ENCODE measurements around the gene PDCD7.

PDCD7 gene

GRCh38 chr15:65085207-65085753 lies 48.3 kb downstream of the PDCD7 start:
- Histone ChIP-seq H3K4me3 (ENCODE audit: severe bottlenecking) (no peak overlapping the region), H3K9me3 (ENCODE audit: severe bottlenecking) (no peaks in the 10 kb centered on the region), H3K27me3 (ENCODE audit: insufficient read depth, poor library complexity, severe bottlenecking) (no peaks in the 10 kb centered on the region), H3K36me3 (ENCODE audit: low read depth) (no peaks in the 10 kb centered on the region), H3K27ac (ENCODE audit: poor library complexity, severe bottlenecking) (no peak overlapping the region), H3K4me1 (ENCODE audit: insufficient read depth, poor library complexity, severe bottlenecking) (no peaks in the 10 kb centered on the region)
- TF ChIP-seq CTCF (IDR thresholded peaks at IDR 0.05; ENCODE audit: poor library complexity, severe bottlenecking): no peak
- DNase-seq (ENCODE audit: low spot score): peak; percentile 54
- ATAC-seq (ENCODE audit: low read depth): no peak

- Histone ChIP-seq H3K9me3 (ENCODE audit: severe bottlenecking) (no peaks in the 10 kb centered on the region), H3K4me1 (ENCODE audit: insufficient read depth, poor library complexity, severe bottlenecking) (no peaks in the 10 kb centered on the region), H3K27me3 (ENCODE audit: insufficient read depth, poor library complexity, severe bottlenecking) (no peaks in the 10 kb centered on the region), H3K36me3 (ENCODE audit: low read depth) (no peaks in the 10 kb centered on the region), H3K27ac (ENCODE audit: poor library complexity, severe bottlenecking) (no peak overlapping the region), H3K4me3 (ENCODE audit: severe bottlenecking) (no peak overlapping the region)
- DNase-seq (ENCODE audit: low spot score): peak; percentile 64
- TF ChIP-seq CTCF (IDR thresholded peaks at IDR 0.05; ENCODE audit: poor library complexity, severe bottlenecking): no peak
- ATAC-seq (ENCODE audit: low read depth): no peak
Measured at GRCh38 chr15:65084500-65085206, 49.0 kb downstream of the PDCD7 start.

- no peak for TF ChIP-seq CTCF (IDR thresholded peaks at IDR 0.05; ENCODE audit: poor library complexity, severe bottlenecking)
- no peak overlapping the region for H3K4me3 ChIP-seq (ENCODE audit: severe bottlenecking)
- ATAC-seq (ENCODE audit: low read depth): no peak
- H3K36me3 ChIP-seq (ENCODE audit: low read depth): no peaks in the 10 kb centered on the region
- no peaks in the 10 kb centered on the region for H3K27me3 ChIP-seq (ENCODE audit: insufficient read depth, poor library complexity, severe bottlenecking)
- no peak overlapping the region for H3K27ac ChIP-seq (ENCODE audit: poor library complexity, severe bottlenecking)
- H3K4me1 ChIP-seq (ENCODE audit: insufficient read depth, poor library complexity, severe bottlenecking): no peaks in the 10 kb centered on the region
- no peaks in the 10 kb centered on the region for H3K9me3 ChIP-seq (ENCODE audit: severe bottlenecking)
- DNase-seq (ENCODE audit: low spot score): no peak
Measured at GRCh38 chr15:65083262-65083701, 50.3 kb downstream of the PDCD7 start.

- Histone ChIP-seq H3K4me1 (ENCODE audit: insufficient read depth, poor library complexity, severe bottlenecking) (no peaks in the 10 kb centered on the region), H3K4me3 (ENCODE audit: severe bottlenecking) (no peak overlapping the region), H3K27me3 (ENCODE audit: insufficient read depth, poor library complexity, severe bottlenecking) (peaks cover 5% of the 10 kb centered on the region), H3K9me3 (ENCODE audit: severe bottlenecking) (no peaks in the 10 kb centered on the region), H3K36me3 (ENCODE audit: low read depth) (no peaks in the 10 kb centered on the region), H3K27ac (ENCODE audit: poor library complexity, severe bottlenecking) (no peak overlapping the region)
- no peak for TF ChIP-seq CTCF (IDR thresholded peaks at IDR 0.05; ENCODE audit: poor library complexity, severe bottlenecking)
- ATAC-seq (ENCODE audit: low read depth) (peak; percentile 36; the same call in 2 of the 3 replicates), DNase-seq (ENCODE audit: low spot score) (no peak)
Measured at GRCh38 chr15:65082303-65082953, 51.2 kb downstream of the PDCD7 start.

Data from RWPE2 (cell line).